Fibroblast of the aortic adventitia (primary cell): ENCODE results near the gene VWF. TPM values are rescaled to one million over a fixed set of nuclear protein-coding genes. Genes with fewer than 3 reads are reported as not detected.

Source experiments
- DNase-seq: peaks from one replicate; pipeline ENCODE4 v3.0.0-alpha.2; 2010; ENCODE audit warnings: low read depth
- H3K4me3 ChIP-seq: 2 replicates; pipeline ENCODE4 v1.5.1; 2011; ENCODE audit warnings: low read depth, mild to moderate bottlenecking, control low read depth, low read length, moderate library complexity
- CTCF ChIP-seq: IDR thresholded peaks from 2 replicates; pipeline ENCODE4 v1.5.1; 2011; ENCODE audit warnings: mild to moderate bottlenecking, low read length, control low read depth, inconsistent platforms; ENCODE audit not compliant: insufficient read depth
- total RNA-seq: library from RNA; depleted of rRNA; stranded (reverse); fragments of >200 nt; gene quantifications from 2 replicates; pipeline ENCODE4 v1.2.3, GENCODE V29; 2012; ENCODE audit warnings: low replicate concordance

Gene VWF
- total RNA-seq, 1 donor: 1.4 TPM

DNA sequence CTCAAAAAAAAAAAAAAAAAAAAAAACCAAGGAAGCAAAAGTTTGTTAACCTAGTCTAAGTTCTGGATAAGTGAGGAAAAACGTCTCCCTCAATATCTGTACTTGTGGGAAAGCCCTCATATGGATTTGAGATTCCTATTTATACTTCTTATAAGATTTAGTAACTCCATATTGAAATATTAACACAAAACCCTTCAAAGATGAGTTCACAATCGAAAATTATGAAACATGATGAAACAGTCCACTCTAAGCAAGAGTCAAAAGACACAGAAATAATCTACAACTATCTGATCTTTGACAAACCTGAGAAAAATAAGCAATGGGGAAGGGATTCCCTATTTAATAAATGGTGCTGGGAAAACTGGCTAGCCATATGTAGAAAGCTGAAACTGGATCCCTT, 25.2 kb downstream of the VWF start:
- DNase-seq: no peak

DNA sequence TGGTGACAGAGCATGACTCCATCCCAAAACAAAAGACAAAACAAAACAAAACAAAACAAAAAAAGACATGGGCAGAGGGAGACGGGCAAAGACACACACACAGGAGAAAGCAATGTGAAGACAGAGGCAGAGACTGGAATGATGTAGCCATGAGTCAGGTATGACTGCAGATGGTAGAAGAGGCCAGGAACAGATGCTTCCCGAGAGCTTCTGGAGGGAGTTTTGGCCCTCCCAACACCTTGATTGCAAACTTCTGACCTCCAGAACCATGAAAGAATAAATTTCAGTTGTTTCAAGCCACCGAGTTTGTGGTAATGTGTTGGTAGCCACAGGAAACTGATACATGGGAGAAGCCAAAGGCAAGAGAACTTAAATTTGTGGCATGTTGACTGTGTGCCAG, 27.1 kb downstream of the VWF start:
- TF ChIP-seq CTCF: no peak
- peak; percentile 47 for DNase-seq
- H3K4me3 ChIP-seq: no peak overlapping the region

More for the DNA sequence above, 25.2 kb downstream of the VWF start:
- TF ChIP-seq CTCF: no peak
- no peak overlapping the region for H3K4me3 ChIP-seq

DNA sequence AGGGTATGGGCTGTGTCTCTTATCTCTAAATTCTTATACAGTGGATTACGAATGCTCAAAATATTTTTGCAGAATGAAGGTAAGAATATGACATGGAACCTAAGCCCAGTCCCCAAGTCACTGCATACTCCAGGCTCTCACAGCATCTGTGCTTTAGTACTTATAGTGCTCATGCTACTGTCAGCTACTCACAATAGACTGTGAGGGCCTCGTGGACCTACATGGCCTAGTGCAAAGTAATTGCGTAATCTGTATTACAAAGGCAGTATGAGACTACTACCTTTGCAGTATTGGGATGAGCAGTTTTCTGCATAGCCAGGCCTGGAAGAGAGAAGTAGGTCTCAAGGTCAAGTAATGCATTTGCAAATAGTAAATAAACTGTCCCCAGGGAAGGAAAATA, 27.9 kb downstream of the VWF start:
- DNase-seq: no peak
- no peak overlapping the region for H3K4me3 ChIP-seq
- TF ChIP-seq CTCF: no peak

- no peak for DNase-seq
- no peak for TF ChIP-seq CTCF
- no peak overlapping the region for H3K4me3 ChIP-seq
These were observed 29.2 kb downstream of the VWF start for GRCh38 chr12:6095269-6095668.

GRCh38 chr12:6093764-6094163, 30.7 kb downstream of the VWF start:
- H3K4me3 ChIP-seq: no peak overlapping the region
- DNase-seq: no peak
- TF ChIP-seq CTCF: no peak

DNA sequence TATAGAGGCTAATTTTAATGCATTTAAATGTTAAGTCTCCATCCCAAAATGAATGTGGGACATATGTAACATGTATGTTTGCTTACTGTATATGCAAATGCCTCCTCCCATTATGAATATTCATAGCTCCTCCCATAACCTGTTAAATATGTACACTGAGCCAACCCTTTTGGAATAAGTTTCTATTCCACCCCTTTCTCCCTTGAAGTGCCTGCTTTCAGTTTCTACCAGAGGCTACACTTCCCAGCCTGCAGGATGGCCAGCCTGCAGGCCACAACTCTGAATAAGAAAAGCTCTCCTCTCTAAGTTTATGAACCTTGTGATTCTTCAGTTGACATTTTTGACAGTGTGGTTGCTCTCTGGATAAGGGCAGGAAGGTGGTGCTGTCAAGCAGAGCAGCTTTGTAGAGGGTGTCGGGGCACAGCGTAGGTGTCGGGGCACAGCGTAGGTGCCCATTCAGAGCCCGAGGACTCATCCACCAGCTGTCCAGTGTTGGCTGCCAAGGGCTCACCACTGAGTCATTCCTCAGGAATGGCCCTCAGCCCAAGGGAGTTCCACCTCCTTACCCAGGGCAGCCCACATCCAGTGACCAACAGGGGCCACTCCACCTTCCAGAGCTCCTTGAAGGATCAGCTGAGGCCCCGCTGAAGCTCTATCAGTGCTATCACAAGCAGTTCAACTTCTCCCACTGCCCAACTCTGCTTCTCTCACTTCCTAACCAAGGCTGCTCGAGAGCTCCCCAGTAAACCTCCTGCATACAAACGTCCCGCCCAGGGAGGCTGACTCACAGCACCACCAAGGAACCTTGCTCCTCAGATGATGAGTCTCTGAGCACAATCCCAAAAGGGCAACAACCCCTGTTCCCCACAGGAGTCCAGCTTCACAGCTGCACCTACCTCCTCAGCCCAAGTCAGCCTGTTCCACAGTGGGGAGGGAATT, 31.4 kb downstream of the VWF start:
- TF ChIP-seq CTCF: no peak
- DNase-seq: peak; percentile 86
- peak overlapping the region; percentile 9 for H3K4me3 ChIP-seq
